HG02763 (cell line): ENCODE measurements around the gene DOK6.
A peak's percentile ranks its signal among the peaks of the same experiment; 100 is the strongest.

ENCODE experiments used
- ATAC-seq: cut with Tn5 transposase; IDR thresholded peaks from one replicate; pipeline ENCODE4 v1.9.1; 2021; ENCODE audit warnings: mild to moderate bottlenecking, moderate library complexity; ENCODE audit not compliant: unreplicated experiment

Gene DOK6

DNA sequence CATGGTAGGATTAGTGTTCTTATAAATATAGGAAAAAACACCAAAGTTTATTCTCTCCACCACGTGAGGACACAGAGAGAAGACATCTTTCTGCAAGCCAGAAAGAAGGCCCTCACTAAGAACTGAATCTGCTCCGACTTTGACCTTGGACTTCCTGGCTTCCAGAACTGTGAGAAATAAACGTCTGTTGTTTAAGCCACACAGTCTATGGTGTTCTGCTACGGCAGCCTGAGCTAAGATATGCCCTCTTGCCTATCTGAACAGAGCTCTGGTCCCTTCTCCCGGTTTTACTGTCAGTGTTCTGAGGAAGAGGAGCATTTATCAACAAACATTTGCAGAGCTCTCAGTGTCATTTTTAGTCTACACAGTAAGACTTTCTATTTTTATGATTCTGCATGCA lies 131.3 kb downstream of the DOK6 start:
- no peak for ATAC-seq

DNA sequence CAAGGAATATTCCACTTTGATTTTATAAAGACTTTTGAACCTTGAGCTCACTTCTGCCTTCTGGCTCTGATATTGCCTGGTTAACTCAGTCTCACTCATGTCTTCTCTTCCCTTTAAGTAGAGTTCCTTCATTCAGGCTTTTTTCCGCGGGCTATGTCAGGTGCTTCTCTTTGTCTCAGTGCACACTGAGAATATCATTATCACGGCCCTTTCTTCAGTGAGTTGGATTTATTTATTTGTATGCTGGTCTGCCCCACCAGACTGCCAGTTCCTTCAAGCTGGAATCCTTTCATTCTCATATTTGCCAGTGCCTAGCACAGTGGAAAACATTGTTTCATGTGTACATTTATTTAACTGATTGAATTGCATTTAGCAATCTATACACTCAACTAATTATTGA lies 136.5 kb downstream of the DOK6 start:
- no peak for ATAC-seq

DNA sequence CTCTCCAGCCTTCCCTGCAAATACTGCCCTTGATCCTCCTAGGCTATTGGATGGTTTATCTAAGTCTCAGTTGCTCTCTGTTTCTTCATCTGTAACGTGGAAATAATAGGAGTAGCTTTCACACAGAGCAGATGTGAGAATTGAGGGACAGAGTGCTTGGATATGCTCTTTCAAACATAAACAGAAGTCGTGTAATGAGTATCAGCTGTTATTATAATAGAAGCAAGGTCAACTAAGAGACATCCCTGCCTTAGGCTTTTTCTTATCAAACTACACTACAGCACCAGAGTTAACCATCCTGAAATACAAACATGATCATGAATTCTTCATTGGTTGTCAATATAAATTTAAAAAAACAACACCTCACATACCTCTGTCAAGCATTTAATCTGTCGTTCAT lies 138.2 kb downstream of the DOK6 start:
- no peak for ATAC-seq

DNA sequence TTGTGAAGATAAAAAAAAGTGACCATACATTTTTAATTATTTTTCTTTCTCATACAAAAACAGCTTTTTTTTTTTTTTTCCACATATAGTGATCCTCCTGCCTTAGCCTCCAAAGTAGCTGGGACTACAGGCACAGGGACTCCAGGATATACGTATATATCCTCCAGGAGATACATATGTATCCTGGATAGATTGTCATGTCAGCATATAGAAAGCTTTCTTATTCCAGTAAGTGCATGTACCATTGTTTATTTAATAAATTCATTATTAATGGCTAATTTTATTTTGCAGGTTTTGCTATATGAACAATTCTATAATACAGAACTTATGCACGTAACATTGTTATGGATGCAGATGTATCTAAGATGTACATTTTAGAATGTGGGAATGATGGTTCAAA lies 138.7 kb downstream of the DOK6 start:
- ATAC-seq = no peak

DNA sequence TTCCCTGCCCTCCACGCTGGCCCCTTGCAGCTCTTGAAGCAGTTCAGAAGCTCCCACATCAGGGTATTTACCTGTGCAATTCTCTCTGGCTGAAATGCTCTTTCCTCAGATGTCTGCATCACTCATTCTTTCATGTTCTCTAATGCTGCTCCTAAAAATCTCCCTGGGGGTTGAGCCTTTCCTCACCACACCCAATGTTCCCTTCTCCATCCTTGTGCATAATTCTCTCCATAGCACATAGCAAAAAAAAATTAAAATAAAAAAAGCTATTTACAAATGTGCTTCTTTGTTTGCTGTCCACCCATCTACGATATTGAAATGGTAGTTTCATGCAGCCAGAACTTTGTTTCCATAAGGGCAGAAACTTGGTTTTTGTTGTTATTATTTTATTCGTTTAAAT lies 155.5 kb downstream of the DOK6 start:
- ATAC-seq = no peak

DNA sequence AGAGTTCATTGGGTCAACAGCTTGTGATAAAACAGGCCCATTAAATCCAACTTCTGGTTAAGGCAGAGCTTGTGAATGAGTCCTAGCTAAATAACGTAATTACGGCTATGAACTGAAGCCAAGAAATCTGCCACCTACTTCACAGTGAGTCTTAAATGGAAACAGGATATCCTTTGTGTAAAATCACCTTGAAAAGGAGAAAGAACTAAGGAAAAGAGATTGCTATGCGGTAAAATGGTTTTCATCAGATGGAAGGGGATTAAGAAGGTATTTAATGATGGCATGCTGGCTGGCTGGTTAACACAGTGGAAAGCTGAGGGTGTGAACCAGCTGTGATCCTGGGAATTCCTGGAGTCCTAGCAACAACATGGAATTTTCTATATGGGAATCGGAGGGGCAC lies 156.6 kb downstream of the DOK6 start:
- ATAC-seq = no peak

DNA sequence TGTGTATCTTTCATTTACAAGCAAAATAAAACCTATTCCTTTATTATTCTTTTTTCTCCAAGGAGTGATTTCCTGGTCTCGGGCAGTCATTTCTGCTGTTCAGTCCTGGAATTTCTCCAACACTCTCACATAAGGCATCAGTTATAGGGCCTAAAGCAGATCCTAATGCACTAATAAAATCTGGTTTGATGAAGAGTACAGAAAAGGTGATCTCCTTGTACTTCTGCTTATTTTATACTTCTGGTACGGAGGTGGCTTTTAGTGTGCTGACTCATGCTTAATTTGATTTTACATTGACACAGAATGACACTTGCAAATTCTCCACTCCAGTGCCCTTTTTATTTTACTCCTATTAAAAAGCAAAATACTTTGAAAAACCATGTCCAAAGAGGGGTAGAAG lies 157.4 kb downstream of the DOK6 start:
- no peak for ATAC-seq

DNA sequence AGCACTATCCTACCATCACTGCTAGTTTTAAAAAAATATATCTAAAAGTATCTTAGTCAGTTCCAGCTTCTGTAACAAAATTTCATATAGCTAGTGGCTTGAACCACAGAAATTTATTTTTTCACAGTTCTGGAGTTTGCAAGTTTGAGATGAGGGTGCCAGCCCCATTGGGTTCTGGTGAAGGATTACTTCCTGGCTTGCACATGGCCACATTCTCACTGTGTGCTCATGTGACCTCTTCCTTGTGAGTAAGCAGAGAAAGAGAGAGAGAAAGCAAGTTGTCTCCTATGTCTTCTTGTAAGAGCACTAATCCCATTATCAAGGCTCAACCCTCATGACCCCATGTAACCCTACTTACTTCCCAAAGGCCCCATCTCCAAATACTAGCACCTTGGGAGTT lies 158.9 kb downstream of the DOK6 start:
- no peak for ATAC-seq

DNA sequence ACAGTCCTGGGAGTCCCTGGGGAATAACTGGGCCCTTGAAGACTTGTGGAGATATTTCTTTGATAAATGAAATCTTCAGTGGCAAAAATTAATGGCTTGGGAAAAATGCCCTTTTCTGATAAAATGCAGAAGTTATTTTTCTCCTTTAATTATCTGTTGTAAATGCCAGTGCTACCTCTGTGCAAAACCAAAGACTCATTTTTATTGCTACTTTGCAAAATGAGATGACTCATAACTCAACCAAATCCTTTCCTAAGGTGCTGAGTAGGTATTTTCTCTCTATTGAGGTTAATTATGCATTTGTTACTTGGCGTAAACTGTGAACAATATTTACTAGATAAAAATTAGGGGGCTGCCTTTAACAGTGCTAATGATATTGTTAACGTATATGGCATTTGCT lies 163.9 kb downstream of the DOK6 start:
- ATAC-seq = no peak

DNA sequence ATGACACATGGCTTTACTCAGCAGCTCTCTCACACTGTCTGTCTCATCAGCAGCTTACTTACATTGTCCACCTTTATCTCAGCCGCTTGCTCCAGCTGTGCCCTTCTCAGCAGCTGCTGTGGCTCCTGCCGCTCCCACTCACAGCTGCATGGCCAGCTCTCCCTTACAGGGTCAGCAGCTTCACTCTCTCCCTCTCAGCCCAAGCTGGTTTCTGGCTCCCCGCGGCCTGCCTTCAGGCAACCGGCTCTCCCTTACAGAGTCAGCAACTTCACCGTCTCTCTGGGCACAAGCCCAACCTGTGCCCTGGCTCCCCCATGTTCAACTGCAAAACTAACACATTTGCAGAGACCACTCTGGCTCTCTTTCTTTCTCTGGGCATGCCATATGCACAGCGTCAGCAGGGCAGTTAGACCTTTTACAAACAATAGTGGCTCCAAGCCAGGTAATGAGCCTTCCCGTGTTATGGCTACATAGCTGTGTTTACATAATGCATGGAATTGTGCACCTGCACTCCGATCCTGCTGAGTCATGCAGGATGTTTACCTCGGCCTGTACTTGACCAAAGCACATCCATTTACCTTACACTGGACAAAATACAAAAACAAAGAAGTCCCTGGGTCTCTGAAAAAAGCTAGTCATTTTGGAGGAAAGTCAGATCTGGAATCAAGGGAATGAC lies 167.3 kb downstream of the DOK6 start:
- no peak for ATAC-seq

DNA sequence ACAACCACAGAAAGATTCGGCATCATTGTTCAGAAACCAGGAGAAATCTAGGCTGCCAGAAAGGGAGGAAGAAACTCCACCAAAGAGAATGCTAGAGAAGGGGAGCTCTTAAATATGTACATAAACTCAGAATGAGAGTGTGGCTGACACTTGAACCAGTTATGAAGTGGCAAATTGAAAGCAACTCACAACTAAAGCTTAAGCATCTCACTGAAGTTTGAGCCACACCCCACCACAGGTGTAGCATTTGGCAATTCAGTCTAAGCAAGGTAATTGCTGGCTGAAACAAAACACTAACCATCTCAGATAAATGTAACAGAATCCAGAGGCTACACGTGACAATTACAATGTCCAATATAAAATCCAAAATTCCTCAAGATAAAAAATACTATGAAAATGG lies 168.4 kb downstream of the DOK6 start:
- no peak for ATAC-seq

DNA sequence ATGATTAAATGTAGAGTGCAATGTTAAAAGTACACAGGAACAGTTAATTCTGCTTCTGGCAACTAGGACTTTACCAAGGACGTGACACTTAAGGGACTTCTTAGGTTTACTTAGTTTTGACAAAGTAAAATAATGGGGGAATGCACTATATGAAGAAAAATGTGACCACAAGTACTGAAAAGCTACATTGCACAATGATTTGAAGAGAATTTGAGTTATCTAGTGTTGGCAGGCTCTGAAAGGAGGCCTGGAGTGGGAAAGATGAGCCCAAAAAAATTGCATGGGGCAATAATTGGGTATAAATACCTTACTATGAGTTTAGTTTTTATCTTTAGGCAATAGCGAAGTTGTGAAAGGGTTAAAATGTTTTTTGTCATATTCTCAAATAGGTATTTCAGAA lies 173.7 kb downstream of the DOK6 start:
- ATAC-seq = no peak

DNA sequence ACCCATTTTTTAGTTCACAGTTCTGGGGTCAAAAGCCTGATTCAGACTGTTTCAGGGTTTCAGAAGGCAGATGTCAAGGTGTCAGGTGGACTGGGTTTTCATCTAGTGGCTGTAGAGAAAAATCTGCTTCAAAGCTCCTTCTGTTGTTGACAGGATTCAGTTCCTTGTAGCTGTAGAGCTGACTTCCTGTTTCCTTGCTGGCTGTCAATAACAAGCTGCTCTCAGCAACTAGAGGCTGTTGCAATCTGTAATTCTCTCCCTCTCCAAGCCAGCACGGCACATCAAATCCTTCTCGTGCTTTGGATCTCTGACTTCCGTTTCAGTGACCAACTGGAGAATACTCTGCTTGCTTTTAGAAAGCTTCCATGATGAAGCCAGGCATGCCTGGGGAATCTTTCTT lies 179.4 kb downstream of the DOK6 start:
- ATAC-seq = peak; percentile 67

DNA sequence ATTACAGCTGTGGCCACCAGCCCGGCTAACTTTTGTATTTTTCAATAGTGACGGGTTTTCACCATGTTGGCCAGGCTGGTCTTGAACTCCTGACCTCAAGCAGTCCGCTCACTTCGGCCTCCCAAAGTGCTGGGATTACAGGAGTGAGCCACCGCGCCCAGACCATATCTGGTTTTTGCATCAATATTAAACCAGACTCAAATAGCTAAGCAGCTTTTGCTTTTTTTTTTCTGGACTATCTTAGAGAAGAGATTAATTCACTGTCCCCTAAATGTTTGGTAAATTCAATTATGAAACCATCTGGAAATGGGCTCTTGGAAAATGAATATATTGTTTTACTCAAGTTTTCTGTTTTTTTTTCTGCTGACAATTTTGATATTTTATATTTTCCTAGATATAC lies 183.7 kb downstream of the DOK6 start:
- ATAC-seq = no peak

DNA sequence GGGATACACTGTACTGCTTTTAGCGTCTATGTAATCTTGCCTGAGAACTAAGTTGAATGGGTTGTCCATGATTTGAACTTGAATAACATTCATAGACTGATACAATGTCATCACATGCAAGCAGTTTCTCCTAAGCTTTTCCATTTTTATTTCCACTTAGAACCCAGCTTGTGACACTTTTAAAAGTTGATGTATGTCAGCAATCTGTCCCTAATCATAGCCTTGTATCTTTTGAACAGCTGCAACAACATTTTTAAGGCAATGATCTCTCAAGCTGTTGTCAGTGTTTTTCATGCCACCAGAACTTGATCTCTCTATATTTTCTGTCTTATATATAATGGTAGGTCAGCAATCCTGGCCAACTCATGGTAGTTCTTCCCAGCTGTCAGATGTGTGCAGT lies 185.0 kb downstream of the DOK6 start:
- no peak for ATAC-seq

DNA sequence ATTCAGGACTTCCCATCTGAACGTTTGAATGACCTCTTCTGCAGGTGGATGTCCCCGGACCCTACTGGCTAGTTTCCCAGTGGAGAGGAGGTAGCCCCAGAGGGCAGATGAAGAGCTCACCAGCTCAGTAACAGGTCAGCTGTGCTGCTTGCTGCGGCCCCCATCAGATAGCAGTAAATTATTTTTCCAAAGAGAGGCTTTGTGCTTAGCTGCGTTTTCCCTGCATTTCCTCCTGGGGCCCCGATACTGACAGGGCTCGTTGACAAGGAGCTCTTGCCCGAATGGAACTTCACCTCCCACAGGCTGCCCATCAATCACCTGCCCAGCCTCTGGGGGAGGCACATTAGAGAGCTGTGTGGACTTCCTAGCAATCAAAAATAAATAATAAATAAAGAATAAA lies 185.8 kb downstream of the DOK6 start:
- ATAC-seq = no peak

DNA sequence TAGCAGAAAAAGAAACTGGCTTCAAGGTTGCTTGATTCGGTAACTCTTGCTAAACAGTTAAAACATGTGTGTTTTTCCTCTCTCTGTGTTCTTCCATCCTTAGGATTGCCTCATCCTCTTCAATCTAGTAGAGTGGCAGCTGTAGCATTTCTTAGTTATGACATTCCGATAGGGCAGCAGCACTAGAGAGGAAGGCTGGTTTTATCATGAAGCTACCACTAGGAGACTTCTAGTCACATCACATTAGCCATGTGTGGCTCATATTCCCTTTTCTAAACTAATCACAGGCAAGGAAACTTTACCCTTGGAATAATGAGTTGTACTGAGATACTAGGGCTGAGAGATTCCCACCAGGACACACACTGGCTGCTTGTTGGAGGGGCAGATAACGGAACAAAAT lies 187.6 kb downstream of the DOK6 start:
- ATAC-seq = no peak

DNA sequence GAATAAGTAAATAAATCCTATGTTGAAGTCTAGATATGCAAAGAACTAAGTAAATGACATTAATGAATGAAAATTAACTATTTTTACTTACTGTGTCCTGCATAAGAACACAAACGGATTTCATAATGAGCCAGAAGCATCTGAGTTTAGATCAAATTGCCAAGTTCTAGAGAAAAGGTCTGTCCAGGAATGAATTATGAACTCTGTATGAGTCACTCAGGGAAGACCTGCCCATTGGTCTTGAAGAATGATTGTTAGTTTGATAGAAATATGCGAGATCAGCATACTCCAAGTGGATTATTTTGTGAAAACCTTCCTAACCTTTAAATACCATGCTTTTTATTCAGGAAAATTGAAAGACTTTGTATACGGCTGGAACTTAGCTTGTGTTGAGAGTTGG lies 189.5 kb downstream of the DOK6 start:
- no peak for ATAC-seq

DNA sequence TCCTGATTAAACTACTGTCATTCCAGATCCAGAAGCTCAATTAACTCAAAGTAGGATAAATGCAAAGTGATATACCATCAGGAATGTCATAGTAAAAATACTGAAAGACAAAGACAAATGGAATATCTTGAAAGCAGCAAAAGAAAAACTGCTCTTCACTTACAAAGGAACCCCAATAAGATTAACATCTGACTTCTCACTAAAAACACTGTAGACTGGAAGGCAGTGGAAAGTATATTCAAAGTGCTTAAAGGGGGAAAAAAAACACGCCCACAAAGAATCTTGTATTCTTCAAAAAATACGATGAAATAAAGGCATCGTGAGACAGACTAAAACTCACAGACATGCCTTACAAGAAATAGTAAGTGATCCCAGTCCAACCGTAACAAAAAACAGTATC lies 195.7 kb downstream of the DOK6 start:
- no peak for ATAC-seq

DNA sequence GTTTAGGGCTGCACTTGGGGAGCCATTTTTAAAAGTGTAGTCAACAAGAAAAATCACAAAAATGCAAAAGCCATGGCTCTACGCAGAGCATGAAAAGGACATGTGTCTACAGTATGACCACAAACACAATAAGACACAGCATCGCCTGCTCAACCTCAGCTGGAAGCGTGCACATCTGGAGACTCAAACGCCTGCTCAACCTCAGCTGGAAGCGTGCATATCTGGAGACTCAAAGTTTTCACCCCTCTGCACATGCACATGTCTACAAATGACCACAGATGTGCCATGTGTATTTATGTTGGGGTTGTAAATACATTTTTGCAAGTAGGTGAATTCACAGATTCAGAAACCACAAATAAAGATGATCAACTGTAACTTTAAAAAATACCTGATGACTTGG lies 196.9 kb downstream of the DOK6 start:
- no peak for ATAC-seq

DNA sequence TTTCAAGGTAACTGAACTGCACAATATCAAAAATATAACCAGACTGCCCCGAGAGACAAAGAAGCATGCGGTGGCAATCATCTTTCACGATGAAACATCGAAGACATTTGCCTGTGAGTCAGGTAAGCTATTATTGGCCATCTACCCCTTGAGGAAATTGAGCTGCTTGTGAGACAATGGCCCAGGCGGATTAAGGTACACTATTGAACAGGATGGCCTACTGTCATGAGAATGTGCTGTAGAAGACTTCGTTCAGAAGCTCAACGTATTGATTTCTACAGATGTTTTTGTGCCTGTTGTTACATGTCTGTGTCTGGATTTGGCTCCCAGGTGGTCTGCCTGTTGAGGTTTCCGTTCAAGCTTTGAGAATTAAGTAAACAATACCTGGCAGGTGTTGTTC lies 198.7 kb downstream of the DOK6 start:
- no peak for ATAC-seq

DNA sequence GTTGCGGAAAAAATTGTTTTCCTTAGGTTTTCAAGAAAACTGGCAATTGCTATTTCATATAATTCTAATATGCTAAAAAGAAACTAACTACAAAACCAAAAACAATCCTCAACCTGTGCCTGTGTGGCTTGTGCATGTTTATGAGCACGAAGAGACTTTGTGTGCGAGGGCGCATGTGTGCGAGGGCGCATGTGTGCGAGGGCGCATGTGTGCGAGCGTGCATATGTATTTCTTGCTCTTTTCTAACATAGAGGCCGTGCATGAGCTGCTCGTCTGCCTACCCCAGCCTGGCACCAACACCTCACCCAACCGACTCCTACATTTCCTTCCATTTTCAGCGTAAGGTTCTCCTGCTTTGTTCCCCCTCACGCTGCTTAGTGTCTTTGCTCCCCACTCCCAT lies 211.6 kb downstream of the DOK6 start:
- no peak for ATAC-seq

DNA sequence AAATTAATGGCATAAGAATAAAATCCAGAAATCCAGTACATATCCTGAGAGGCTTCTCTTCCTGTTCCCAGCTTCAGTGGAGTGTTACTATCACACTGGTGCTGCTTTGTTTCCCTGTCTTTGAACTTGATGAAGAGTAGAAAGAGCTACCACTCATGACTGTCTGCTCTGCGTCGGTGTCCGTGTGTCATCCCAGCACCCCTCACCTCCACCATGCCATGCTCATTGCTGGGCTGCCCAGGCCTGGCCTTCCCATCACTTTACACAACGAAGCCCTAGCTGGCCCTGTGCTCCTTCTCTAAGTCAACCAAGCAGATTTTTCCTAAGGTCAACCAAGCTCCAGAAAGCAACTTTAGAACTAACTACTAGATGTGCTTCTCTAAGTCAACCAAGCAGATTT lies 215.4 kb downstream of the DOK6 start:
- no peak for ATAC-seq

DNA sequence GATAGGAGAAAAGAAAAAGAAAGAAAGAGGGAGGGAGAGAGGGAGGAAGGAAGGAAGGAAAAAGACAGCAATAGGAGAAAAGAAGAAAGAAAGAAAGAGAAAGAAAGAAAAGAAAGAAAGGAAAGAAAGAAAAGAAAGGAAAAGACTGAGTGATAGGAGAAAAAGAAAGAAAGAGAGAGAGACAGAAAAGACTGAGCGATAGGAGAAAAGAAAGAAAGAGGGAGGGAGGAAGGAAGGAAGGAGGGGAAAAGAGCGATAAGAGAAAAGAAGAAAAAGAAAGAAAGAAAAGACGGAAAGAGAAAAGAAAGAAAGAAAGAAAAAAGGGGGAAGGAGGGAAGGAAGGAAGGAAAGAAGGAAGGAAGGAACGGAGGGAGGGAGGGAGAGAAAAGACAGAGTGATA lies 216.7 kb downstream of the DOK6 start:
- ATAC-seq = no peak
